ENCODE results near the gene DOCK11.
"Not testable (repeated sequence)": the region's sequence is repeated elsewhere in the genome, so short reads cannot be mapped to it uniquely, and the experiment has no call there.

Gene DOCK11

GRCh38 chrX:118495061-118495921, at the start of gene DOCK11:
TSS of gene DOCK11 (plus strand) at chrX:118495815. CDS start at chrX:118495972, 157 bp downstream.
- DNase-seq (ENCODE audit: extremely low spot score, insufficient read length, low read depth) (peak; percentile 63), FAIRE-seq (peak; percentile 95)

GRCh38 chrX:118448273-118448783, 47.3 kb upstream of the DOCK11 start:
- no peak for FAIRE-seq
- no peak for DNase-seq (ENCODE audit: extremely low spot score, insufficient read length, low read depth)

DNA sequence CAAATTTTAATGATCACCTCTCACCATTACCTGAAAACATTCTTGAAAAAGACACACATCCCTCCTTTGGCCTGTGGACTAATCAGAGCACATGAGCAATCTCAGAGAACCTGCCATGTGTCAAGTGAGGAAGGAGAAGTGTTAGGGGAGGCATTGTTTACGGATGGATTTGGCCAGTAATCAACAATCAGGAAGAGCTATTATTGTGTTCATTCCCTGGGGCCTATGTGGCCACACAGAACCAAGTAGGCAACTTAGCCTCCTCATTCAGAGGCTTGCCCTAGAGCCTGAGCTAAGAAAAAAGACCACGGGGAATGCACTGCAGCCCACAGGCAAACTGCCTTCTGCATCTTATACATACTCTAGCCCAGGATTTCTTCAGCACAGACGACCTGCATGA, 40.6 kb upstream of the DOCK11 start:
- FAIRE-seq = no peak
- no peak for DNase-seq (ENCODE audit: extremely low spot score, insufficient read length, low read depth)

DNA sequence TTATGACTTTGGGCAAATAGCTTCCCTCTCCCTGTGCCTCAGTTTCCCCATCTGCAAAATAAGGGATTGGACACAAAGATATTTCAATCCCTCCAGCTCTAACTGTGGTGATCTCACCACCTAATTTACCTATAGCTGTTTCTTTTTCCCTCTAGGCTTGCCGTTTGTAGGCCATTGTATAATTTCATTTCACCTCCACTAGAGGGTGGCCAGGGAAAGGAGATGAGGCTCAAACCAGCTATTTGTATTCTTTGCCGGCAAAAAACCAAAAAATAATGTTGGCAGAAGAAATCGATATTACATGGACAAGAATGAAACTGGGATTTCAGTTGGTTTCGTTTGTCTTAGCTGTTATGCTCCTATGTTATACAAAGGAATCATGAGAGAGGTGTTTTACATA, 36.1 kb upstream of the DOCK11 start:
- DNase-seq (ENCODE audit: extremely low spot score, insufficient read length, low read depth) (no peak), FAIRE-seq (peak; percentile 84)

GRCh38 chrX:118464501-118464900, 31.1 kb upstream of the DOCK11 start:
- FAIRE-seq (no peak), DNase-seq (ENCODE audit: extremely low spot score, insufficient read length, low read depth) (no peak)

DNA sequence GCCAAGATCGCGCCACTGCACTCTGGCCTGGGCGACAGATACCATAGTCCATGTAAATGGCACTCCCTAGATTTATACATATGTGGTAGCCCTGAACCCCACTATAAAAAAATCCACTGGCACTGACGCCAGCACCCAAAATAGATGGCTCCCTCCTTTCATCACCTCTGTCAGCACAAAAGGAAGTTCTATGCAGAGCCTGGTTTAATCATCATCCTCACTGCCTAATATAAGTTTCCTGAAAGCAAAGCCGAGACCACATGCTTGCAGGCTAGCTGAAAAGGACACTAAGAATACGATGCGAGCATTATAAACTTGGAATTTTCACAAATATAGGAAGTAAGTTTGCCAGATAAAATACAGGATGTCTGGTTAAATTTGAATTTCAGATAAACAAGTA, 27.5 kb upstream of the DOCK11 start:
- FAIRE-seq = no peak
- no peak for DNase-seq (ENCODE audit: extremely low spot score, insufficient read length, low read depth)

DNA sequence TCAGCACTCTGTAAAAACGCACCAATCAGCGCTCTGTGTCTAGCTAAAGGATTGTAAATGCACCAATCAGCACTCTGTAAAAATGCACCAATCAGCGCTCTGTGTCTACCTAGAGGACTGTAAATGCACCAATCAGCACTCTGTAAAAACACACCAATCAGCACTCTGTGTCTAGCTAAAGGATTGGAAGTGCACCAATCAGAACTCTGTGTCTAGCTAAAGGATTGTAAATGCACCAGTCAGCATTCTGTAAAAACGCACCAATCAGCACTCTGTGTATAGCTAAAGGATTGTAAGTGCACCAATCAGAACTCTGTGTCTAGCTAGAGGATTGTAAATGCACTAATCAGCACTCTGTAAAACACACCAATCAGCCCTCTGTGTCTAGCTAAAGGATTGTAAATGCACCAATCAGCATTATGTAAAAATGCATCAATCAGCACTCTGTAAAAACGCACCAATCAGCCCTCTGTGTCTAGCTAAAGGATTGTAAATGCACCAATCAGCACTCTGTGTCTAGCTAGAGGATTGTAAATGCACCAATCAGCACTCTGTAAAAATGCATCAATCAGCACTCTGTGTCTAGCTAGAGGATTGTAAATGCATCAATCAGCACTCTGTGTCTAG, 24.8 kb upstream of the DOCK11 start:
- DNase-seq (ENCODE audit: extremely low spot score, insufficient read length, low read depth) = not testable (repeated sequence)
- peak; percentile 9 for FAIRE-seq

- no peak for FAIRE-seq
- DNase-seq (ENCODE audit: extremely low spot score, insufficient read length, low read depth) = no peak
Measured at GRCh38 chrX:118474586-118474985, 21.0 kb upstream of the DOCK11 start.

DNA sequence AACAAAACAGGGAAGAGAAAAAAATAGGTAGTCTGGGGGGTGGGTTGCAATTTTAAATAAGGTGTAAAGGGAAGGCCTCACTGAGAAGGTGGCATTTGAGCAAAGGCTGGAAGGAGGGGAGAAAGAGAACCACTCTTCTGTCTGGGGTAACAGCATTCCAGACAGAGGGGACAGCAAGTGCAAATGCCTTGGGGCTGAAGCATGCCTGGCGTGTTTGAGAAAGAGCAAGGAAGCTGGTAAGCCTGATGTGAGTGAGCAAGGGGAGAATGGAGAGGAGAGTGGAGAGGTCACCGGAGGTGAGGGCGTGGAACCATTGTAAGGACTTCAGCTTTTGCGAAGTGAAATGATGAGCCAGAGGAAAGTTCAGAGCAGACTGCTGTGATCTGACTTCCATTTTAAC, 19.7 kb upstream of the DOCK11 start:
- no peak for DNase-seq (ENCODE audit: extremely low spot score, insufficient read length, low read depth)
- FAIRE-seq = no peak

GRCh38 chrX:118480172-118480571, 15.4 kb upstream of the DOCK11 start:
- no peak for FAIRE-seq
- no peak for DNase-seq (ENCODE audit: extremely low spot score, insufficient read length, low read depth)

DNA sequence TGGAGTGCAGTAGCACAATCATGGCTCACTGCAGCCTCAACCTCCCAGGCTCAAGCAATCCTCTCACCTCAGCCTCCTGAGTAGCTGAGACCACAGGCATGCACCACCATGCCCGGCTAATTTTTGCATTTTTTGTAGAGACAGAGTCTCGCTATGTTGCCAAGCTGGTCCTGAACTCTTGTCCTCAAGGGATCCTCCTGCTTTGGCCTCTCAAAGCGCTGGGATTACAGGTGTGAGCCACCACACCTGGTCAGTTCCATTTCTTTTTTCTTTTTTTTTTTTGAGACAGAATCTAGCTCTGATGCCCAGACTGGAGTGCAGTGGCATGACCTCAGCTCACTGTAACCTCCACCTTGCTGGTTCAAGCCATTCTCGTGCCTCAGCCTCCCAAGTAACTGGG, 13.2 kb upstream of the DOCK11 start:
- FAIRE-seq; DNase-seq (ENCODE audit: extremely low spot score, insufficient read length, low read depth): not testable (repeated sequence)

DNA sequence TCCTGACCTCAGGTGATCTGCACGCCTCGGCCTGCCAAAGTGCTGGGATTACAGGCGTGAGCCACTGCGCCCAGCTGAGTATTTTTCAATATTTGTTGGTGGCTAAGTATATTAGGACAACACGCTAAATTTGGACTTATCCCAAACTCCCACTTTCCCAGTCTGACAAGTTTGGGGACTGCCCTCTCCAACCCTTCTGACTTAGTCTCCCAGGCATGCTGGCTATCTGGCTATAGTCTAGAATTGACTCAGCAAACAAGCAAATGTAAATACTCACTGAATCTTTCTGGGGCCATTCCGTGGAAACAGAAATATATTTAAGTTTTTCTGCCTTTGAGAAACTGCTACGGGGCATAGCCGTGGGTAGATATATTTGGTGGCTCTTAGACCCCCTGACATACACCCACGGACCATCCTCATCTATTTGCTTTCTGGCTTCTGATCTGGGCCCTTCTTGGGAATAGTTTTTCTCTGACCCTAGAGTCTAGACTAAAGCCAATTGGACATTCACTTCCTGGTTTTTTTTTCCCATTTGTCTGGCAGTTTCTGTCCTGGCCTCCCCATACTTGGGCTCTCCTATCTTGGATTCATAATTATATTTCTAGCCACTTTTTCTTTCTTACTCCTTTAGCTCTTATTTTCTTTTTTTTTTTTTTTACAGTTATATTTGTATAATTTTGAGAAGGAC, 11.3 kb upstream of the DOCK11 start:
- FAIRE-seq = no peak
- no peak for DNase-seq (ENCODE audit: extremely low spot score, insufficient read length, low read depth)

GRCh38 chrX:118486693-118487092, 8.9 kb upstream of the DOCK11 start:
- FAIRE-seq = peak; percentile 57
- not testable (repeated sequence) for DNase-seq (ENCODE audit: extremely low spot score, insufficient read length, low read depth)

- no peak for FAIRE-seq
- no peak for DNase-seq (ENCODE audit: extremely low spot score, insufficient read length, low read depth)
Measured at GRCh38 chrX:118493016-118493415, 2.6 kb upstream of the DOCK11 start.

GRCh38 chrX:118493653-118494297, 1.8 kb upstream of the DOCK11 start:
- FAIRE-seq = no peak
- DNase-seq (ENCODE audit: extremely low spot score, insufficient read length, low read depth) = no peak

- DNase-seq (ENCODE audit: extremely low spot score, insufficient read length, low read depth) = peak; percentile 26
- FAIRE-seq = peak; percentile 96
Measured at GRCh38 chrX:118495958-118496762, 545 bp downstream of the DOCK11 start.

GRCh38 chrX:118496763-118497079, 1.1 kb downstream of the DOCK11 start:
- DNase-seq (ENCODE audit: extremely low spot score, insufficient read length, low read depth) = no peak
- no peak for FAIRE-seq

- DNase-seq (ENCODE audit: extremely low spot score, insufficient read length, low read depth) (no peak), FAIRE-seq (peak; percentile 88)
Measured at GRCh38 chrX:118497180-118497818, 1.7 kb downstream of the DOCK11 start.

- no peak for FAIRE-seq
Measured at GRCh38 chrX:118498351-118498750, 2.7 kb downstream of the DOCK11 start.

More at GRCh38 chrX:118498351-118498750, 2.7 kb downstream of the DOCK11 start:
- DNase-seq (ENCODE audit: extremely low spot score, insufficient read length, low read depth) = no peak

All from GM18507 (cell line).